ENCODE results near the gene NIPAL4. TPM values are rescaled to one million over a fixed set of nuclear protein-coding genes. Genes with fewer than 3 reads are reported as not detected.

Gene NIPAL4
- total and polyA plus RNA-seq, 2 donors (not counting 3 experiments of a cell fraction or from before 2014, with no cell fraction given), result not detected

DNA sequence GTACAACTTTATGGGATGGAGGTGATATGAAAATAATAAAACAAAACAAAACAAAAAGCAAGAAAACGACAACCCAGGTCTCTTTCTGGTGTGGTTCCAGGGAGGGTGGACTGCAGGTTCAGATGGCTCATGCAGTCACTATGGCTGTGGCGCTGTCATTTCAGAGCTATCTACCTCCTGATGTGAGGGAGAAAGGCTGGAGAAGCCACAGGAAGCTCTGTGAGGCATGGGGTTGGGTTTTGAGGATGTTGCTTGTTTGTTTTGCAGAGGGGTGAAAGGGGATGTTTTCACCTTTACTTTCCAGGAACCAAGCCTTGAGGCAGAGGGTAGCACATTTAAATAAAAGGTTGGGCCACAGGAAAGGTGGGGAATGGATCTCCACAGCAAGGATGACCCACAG is 18.7 kb downstream of the NIPAL4 start:
- H3K4me1 ChIP-seq (ENCODE audit: control insufficient read depth, extremely low read depth, insufficient read depth, low read length), result no peaks in the 10 kb centered on the region
- POLR2A ChIA-PET, result no interaction called here
- no peak overlapping the region for H3K4me3 ChIP-seq (replicated peaks in 1 of 3; ENCODE audit: insufficient read depth in 1 of 3, low read depth in 1 of 3, low read length in 3 of 3)
- intact Hi-C loops (cut with micrococcal nuclease) (no loop called here), dilution Hi-C loops (cut with MboI; ENCODE audit: extremely low pct_ligation_motif_present, low sequenced_read_pairs) (loop anchor here (25.0 kb wide), 1 partner anchor 141 kb away; a partner anchor contains a TSS)
- no peak for DNase-seq (ENCODE audit: low read depth, low spot score)
- H3K27ac ChIP-seq (ENCODE audit: insufficient read depth, low read depth, low read length), result no peak overlapping the region
- TF ChIP-seq EZH2 (IDR thresholded peaks at IDR 0.05; ENCODE audit: borderline replicate concordance, low read depth, low read length, severe bottlenecking), result no peak
- TF ChIP-seq, protein P1, sequence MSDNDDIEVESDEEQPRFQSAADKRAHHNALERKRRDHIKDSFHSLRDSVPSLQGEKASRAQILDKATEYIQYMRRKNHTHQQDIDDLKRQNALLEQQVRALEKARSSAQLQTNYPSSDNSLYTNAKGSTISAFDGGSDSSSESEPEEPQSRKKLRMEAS (IDR thresholded peaks at IDR 0.05; ENCODE audit: insufficient read depth, insufficient read length), result no peak
- no peak for TF ChIP-seq GATA2 (IDR thresholded peaks at IDR 0.05; ENCODE audit: insufficient read depth, insufficient read length, low read depth, low read length)
- TF ChIP-seq, protein P2, sequence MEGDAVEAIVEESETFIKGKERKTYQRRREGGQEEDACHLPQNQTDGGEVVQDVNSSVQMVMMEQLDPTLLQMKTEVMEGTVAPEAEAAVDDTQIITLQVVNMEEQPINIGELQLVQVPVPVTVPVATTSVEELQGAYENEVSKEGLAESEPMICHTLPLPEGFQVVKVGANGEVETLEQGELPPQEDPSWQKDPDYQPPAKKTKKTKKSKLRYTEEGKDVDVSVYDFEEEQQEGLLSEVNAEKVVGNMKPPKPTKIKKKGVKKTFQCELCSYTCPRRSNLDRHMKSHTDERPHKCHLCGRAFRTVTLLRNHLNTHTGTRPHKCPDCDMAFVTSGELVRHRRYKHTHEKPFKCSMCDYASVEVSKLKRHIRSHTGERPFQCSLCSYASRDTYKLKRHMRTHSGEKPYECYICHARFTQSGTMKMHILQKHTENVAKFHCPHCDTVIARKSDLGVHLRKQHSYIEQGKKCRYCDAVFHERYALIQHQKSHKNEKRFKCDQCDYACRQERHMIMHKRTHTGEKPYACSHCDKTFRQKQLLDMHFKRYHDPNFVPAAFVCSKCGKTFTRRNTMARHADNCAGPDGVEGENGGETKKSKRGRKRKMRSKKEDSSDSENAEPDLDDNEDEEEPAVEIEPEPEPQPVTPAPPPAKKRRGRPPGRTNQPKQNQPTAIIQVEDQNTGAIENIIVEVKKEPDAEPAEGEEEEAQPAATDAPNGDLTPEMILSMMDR (IDR thresholded peaks at IDR 0.05; ENCODE audit: extremely low read depth in 1 of 2, insufficient read depth in 1 of 2, low read depth in 1 of 2, low read length in 2 of 2), result no peak
- no peak for TF ChIP-seq MYC (IDR thresholded peaks at IDR 0.05; ENCODE audit: low read depth, low read length)
- no peak for TF ChIP-seq JUN (IDR thresholded peaks at IDR 0.05; ENCODE audit: borderline replicate concordance, insufficient read depth, insufficient read length, low read depth)
- TF ChIP-seq POLR2AphosphoS5 (IDR thresholded peaks at IDR 0.05; ENCODE audit: insufficient read depth, low read depth, low read length), result no peak
- no peak for TF ChIP-seq FOS (IDR thresholded peaks at IDR 0.05; ENCODE audit: borderline replicate concordance, insufficient read depth, low read length)
- no peak for TF ChIP-seq POLR2A (IDR thresholded peaks at IDR 0.05; ENCODE audit: low read depth, low read length)
- H3K9ac ChIP-seq (replicated peaks; ENCODE audit: extremely low read depth, insufficient read depth, low read length), result no peak overlapping the region
- BruUV-seq (replicated peaks), result no TSS peak
- H3K4me2 ChIP-seq (ENCODE audit: insufficient read depth, low read length), result no peak overlapping the region
- CTCF ChIA-PET, result interaction anchor here (1.2 to 6.1 kb wide), 6 partner anchors 9 to 240 kb away, joined by 5 to 44 read pairs (median 7); a partner anchor contains a TSS
- no peaks in the 10 kb centered on the region for H4K20me1 ChIP-seq (replicated peaks; ENCODE audit: control insufficient read depth, extremely low read depth, insufficient read depth, low read length)
- FAIRE-seq, result no peak
- no peaks in the 10 kb centered on the region for H3K79me2 ChIP-seq (ENCODE audit: control insufficient read depth, insufficient read depth, low read length)
- no peaks in the 10 kb centered on the region for H3K9me1 ChIP-seq (replicated peaks; ENCODE audit: control insufficient read depth, extremely low read depth, insufficient read depth, low read length)
- no peaks in the 10 kb centered on the region for H3K9me3 ChIP-seq (replicated peaks; ENCODE audit: control insufficient read depth, insufficient read depth, low read length)
- H3K36me3 ChIP-seq (ENCODE audit: control insufficient read depth in 2 of 2, extremely low read depth in 1 of 2, insufficient read depth in 2 of 2, low read length in 2 of 2), result no peaks in the 10 kb centered on the region
- no peak overlapping the region for H2AFZ ChIP-seq (ENCODE audit: low read depth, low read length)
- H3K27me3 ChIP-seq (ENCODE audit: control insufficient read depth in 2 of 2, insufficient read depth in 2 of 2, low read length in 2 of 2), result peaks cover 0 to 2% of the 10 kb centered on the region in 2 experiments

Data from endothelial cell of umbilical vein (primary cell).